ENCODE data around the gene WDCP.

- TF ChIP-seq EZH2 (IDR thresholded peaks at IDR 0.05) (no peak), TCF7L2 (IDR thresholded peaks at IDR 0.05; ENCODE audit: borderline replicate concordance, extremely low read depth, insufficient read depth, insufficient read length) (no peak), CEBPB (IDR thresholded peaks at IDR 0.05; ENCODE audit: low read depth) (no peak), POLR2A (IDR thresholded peaks at IDR 0.05; ENCODE audit: borderline replicate concordance, extremely low read depth, insufficient read depth, insufficient read length) (no peak), MAX (IDR thresholded peaks at IDR 0.05) (no peak), CTCF (IDR thresholded peaks at IDR 0.05 in 2 of 3, conservative IDR thresholded peaks at IDR 0.05 in 1 of 3; ENCODE audit: borderline replicate concordance in 1 of 3, insufficient read depth in 1 of 3, low read depth in 2 of 3, low read length in 2 of 3) (no peak), REST (IDR thresholded peaks at IDR 0.05; ENCODE audit: low read depth) (no peak), POLR2AphosphoS5 (IDR thresholded peaks at IDR 0.05; ENCODE audit: low read depth, low read length) (no peak), ZNF274 (IDR thresholded peaks at IDR 0.05; ENCODE audit: low read depth, low read length) (no peak), YY1 (IDR thresholded peaks at IDR 0.05; ENCODE audit: extremely low read depth, insufficient replicate concordance, low read depth, low read length) (no peak), JUND (IDR thresholded peaks at IDR 0.05) (no peak)
Measured at GRCh38 chr2:24017711-24018110, 29.5 kb downstream of the WDCP start.

Measured in HCT116 (cell line).